HEK293 (cell line): ENCODE measurements around the gene FIP1L1.

Experiments
- CTCF ChIA-PET: fragments of 350-600 bp; formaldehyde crosslinking; extraction: SDS; loops from one replicate; lab custom pipeline; 2021; ENCODE audit warnings: antibody characterized with exemption; lab: Yijun Ruan, JAX
- POLR2A ChIA-PET: fragments of 300-600 bp; formaldehyde crosslinking; extraction: SDS; loops from one replicate; lab custom pipeline; 2020; ENCODE audit warnings: antibody characterized with exemption, inconsistent platforms; lab: Yijun Ruan, JAX
- H3K27ac ChIP-seq: fragments of 200-500 bp; sonication (Bioruptor generic); 2 replicates; pipeline ENCODE4 v1.5.1; 2014; ENCODE audit warnings: low read depth, low read length, control low read depth, inconsistent platforms; ENCODE audit errors: extremely low read depth
- H3K36me3 ChIP-seq, 2 experiments: fragments of 200-500 bp in 1 of 2; sonication (Bioruptor generic) in 1 of 2; 1 replicate in 1 of 2; 2 replicates in 1 of 2; pipeline ENCODE4 v1.5.1; 2014 to 2017; ENCODE audit warnings: inconsistent platforms in 2 of 2, low read length in 2 of 2; ENCODE audit not compliant: control insufficient read depth in 2 of 2, insufficient read depth in 1 of 2
- H3K4me1 ChIP-seq: fragments of 200-500 bp; sonication (Bioruptor generic); 2 replicates; pipeline ENCODE4 v1.5.1; 2014; ENCODE audit warnings: mild to moderate bottlenecking, low read length, inconsistent platforms; ENCODE audit not compliant: control insufficient read depth, insufficient read depth
- H3K4me3 ChIP-seq: 2 replicates; pipeline ENCODE4 v1.5.1; 2011; ENCODE audit warnings: low read depth, mild to moderate bottlenecking, control low read depth, low read length, moderate library complexity
- H3K9me3 ChIP-seq: fragments of 200-500 bp; sonication (Bioruptor generic); 2 replicates; pipeline ENCODE4 v1.5.1; 2014; ENCODE audit warnings: low read depth, low read length, inconsistent platforms; ENCODE audit not compliant: control insufficient read depth, insufficient read depth
- GLIS1 ChIP-seq: fragments of 450-650 bp; formaldehyde crosslinking; IDR thresholded peaks from 2 replicates; pipeline ENCODE4 v1.5.1; 2016; ENCODE audit warnings: missing biosample characterization, missing genetic modification characterization
- MEIS1 ChIP-seq: sonication (generic); formaldehyde crosslinking; IDR thresholded peaks from 2 replicates; pipeline ENCODE4 v1.8.1; 2022; ENCODE audit warnings: missing genetic modification reagents, mild to moderate bottlenecking, borderline replicate concordance
- MZF1 ChIP-seq: fragments of 450-650 bp; formaldehyde crosslinking; IDR thresholded peaks from 2 replicates; pipeline ENCODE4 v1.5.1; 2017; ENCODE audit warnings: missing biosample characterization, missing genetic modification characterization, borderline replicate concordance
- SP3 ChIP-seq: fragments of 450-650 bp; formaldehyde crosslinking; IDR thresholded peaks from 2 replicates; pipeline ENCODE4 v1.5.1; 2016; ENCODE audit warnings: missing biosample characterization, missing genetic modification characterization
- SP7 ChIP-seq: fragments of 450-650 bp; formaldehyde crosslinking; IDR thresholded peaks from 2 replicates; pipeline ENCODE4 v1.5.1; 2016; ENCODE audit warnings: missing biosample characterization, missing genetic modification characterization
- ZBTB7A ChIP-seq: fragments of 450-650 bp; formaldehyde crosslinking; IDR thresholded peaks from 2 replicates; pipeline ENCODE4 v1.5.1; 2016; ENCODE audit warnings: low read depth, missing biosample characterization, missing genetic modification characterization
- ZFP69B ChIP-seq: fragments of 450-650 bp; formaldehyde crosslinking; IDR thresholded peaks from 2 replicates; pipeline ENCODE4 v1.5.1; 2016; ENCODE audit warnings: missing biosample characterization, missing genetic modification characterization
- ZNF184 ChIP-seq: fragments of 450-650 bp; IDR thresholded peaks from 2 replicates; pipeline ENCODE4 v1.5.1; 2018; ENCODE audit warnings: missing biosample characterization, mild to moderate bottlenecking, missing genetic modification characterization
- ZNF514 ChIP-seq: fragments of 450-650 bp; formaldehyde crosslinking; IDR thresholded peaks from 2 replicates; pipeline ENCODE4 v1.5.1; 2016; ENCODE audit warnings: missing biosample characterization, missing genetic modification characterization
- ZNF76 ChIP-seq: fragments of 450-650 bp; formaldehyde crosslinking; IDR thresholded peaks from 2 replicates; pipeline ENCODE4; 2016; ENCODE audit warnings: low read depth, missing biosample characterization, missing genetic modification characterization, borderline replicate concordance
- ZNF785 ChIP-seq: fragments of 450-650 bp; formaldehyde crosslinking; IDR thresholded peaks from 2 replicates; pipeline ENCODE4 v1.5.1; 2016; ENCODE audit warnings: missing biosample characterization, missing genetic modification characterization
- ZSCAN16 ChIP-seq: fragments of 450-650 bp; formaldehyde crosslinking; IDR thresholded peaks from 2 replicates; pipeline ENCODE4 v1.5.1; 2016; ENCODE audit warnings: missing biosample characterization, missing genetic modification characterization
- ZXDB ChIP-seq: fragments of 450-650 bp; formaldehyde crosslinking; IDR thresholded peaks from 2 replicates; pipeline ENCODE4 v1.5.1; 2016; ENCODE audit warnings: missing biosample characterization, missing genetic modification characterization
- TF ChIP-seq, protein P1 (sequence below): fragments of 450-650 bp; formaldehyde crosslinking; conservative IDR thresholded peaks from 2 replicates; pipeline ENCODE4 v1.5.1; 2016; ENCODE audit warnings: low read depth, missing biosample characterization, missing genetic modification characterization
- TF ChIP-seq, protein P2 (sequence below): fragments of 450-650 bp; formaldehyde crosslinking; IDR thresholded peaks from 2 replicates; pipeline ENCODE4 v1.5.1; 2017; ENCODE audit warnings: missing biosample characterization, missing genetic modification characterization
- TF ChIP-seq, protein P3 (sequence below): fragments of 450-650 bp; formaldehyde crosslinking; IDR thresholded peaks from 2 replicates; pipeline ENCODE4 v1.5.1; 2016; ENCODE audit warnings: missing biosample characterization, missing genetic modification characterization
- TF ChIP-seq, protein P4 (sequence below): fragments of 450-650 bp; formaldehyde crosslinking; IDR thresholded peaks from 2 replicates; pipeline ENCODE4 v1.5.1; 2016; ENCODE audit warnings: missing biosample characterization, missing genetic modification characterization
- TF ChIP-seq, protein P5 (sequence below): fragments of 450-650 bp; formaldehyde crosslinking; IDR thresholded peaks from 2 replicates; pipeline ENCODE4 v1.5.1; 2016; ENCODE audit warnings: missing biosample characterization, missing genetic modification characterization
- TF ChIP-seq, protein P6 (sequence below): fragments of 450-650 bp; formaldehyde crosslinking; IDR thresholded peaks from 2 replicates; pipeline ENCODE4 v1.5.1; 2016; ENCODE audit warnings: missing biosample characterization, missing genetic modification characterization
- TF ChIP-seq, protein P7 (sequence below): fragments of 450-650 bp; formaldehyde crosslinking; IDR thresholded peaks from 2 replicates; pipeline ENCODE4 v1.5.1; 2016; ENCODE audit warnings: missing biosample characterization, missing genetic modification characterization
- TF ChIP-seq, protein P8 (sequence below): fragments of 450-650 bp; formaldehyde crosslinking; IDR thresholded peaks from 2 replicates; pipeline ENCODE4 v1.5.1; 2017; ENCODE audit warnings: missing biosample characterization, missing genetic modification characterization

Gene FIP1L1

DNA sequence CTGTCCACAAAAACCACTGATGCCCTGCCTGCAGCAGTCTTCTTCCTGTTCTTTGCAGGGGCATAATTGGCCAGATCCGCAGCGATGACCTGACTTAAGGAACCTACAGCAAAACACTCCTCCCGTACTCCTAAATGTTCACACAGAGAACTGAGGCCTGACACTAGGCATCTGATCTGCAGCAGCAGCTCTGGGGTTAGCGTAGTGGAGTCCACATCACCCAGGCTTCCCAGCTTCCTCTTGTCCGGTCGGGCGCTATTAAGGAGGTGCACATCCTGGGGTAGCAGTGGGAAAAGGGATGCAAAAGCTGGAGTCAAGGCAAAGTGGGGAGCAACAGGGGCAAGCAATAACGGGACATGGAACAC is 12.3 kb upstream of the FIP1L1 start (continued):
- TF ChIP-seq, protein P1, sequence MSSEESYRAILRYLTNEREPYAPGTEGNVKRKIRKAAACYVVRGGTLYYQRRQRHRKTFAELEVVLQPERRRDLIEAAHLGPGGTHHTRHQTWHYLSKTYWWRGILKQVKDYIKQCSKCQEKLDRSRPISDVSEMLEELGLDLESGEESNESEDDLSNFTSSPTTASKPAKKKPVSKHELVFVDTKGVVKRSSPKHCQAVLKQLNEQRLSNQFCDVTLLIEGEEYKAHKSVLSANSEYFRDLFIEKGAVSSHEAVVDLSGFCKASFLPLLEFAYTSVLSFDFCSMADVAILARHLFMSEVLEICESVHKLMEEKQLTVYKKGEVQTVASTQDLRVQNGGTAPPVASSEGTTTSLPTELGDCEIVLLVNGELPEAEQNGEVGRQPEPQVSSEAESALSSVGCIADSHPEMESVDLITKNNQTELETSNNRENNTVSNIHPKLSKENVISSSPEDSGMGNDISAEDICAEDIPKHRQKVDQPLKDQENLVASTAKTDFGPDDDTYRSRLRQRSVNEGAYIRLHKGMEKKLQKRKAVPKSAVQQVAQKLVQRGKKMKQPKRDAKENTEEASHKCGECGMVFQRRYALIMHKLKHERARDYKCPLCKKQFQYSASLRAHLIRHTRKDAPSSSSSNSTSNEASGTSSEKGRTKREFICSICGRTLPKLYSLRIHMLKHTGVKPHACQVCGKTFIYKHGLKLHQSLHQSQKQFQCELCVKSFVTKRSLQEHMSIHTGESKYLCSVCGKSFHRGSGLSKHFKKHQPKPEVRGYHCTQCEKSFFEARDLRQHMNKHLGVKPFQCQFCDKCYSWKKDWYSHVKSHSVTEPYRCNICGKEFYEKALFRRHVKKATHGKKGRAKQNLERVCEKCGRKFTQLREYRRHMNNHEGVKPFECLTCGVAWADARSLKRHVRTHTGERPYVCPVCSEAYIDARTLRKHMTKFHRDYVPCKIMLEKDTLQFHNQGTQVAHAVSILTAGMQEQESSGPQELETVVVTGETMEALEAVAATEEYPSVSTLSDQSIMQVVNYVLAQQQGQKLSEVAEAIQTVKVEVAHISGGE (tag by site-specific recombination), result peak; percentile 93
- TF ChIP-seq ZNF184 (no peak), MEIS1 (CRISPR knock-in tag) (no peak), ZNF514 (tag by site-specific recombination) (no peak), MZF1 (no peak)
- TF ChIP-seq, protein P2, sequence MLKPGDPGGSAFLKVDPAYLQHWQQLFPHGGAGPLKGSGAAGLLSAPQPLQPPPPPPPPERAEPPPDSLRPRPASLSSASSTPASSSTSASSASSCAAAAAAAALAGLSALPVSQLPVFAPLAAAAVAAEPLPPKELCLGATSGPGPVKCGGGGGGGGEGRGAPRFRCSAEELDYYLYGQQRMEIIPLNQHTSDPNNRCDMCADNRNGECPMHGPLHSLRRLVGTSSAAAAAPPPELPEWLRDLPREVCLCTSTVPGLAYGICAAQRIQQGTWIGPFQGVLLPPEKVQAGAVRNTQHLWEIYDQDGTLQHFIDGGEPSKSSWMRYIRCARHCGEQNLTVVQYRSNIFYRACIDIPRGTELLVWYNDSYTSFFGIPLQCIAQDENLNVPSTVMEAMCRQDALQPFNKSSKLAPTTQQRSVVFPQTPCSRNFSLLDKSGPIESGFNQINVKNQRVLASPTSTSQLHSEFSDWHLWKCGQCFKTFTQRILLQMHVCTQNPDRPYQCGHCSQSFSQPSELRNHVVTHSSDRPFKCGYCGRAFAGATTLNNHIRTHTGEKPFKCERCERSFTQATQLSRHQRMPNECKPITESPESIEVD, result no peak
- TF ChIP-seq, protein P3, sequence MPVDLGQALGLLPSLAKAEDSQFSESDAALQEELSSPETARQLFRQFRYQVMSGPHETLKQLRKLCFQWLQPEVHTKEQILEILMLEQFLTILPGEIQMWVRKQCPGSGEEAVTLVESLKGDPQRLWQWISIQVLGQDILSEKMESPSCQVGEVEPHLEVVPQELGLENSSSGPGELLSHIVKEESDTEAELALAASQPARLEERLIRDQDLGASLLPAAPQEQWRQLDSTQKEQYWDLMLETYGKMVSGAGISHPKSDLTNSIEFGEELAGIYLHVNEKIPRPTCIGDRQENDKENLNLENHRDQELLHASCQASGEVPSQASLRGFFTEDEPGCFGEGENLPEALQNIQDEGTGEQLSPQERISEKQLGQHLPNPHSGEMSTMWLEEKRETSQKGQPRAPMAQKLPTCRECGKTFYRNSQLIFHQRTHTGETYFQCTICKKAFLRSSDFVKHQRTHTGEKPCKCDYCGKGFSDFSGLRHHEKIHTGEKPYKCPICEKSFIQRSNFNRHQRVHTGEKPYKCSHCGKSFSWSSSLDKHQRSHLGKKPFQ (tag by site-specific recombination), result no peak

DNA sequence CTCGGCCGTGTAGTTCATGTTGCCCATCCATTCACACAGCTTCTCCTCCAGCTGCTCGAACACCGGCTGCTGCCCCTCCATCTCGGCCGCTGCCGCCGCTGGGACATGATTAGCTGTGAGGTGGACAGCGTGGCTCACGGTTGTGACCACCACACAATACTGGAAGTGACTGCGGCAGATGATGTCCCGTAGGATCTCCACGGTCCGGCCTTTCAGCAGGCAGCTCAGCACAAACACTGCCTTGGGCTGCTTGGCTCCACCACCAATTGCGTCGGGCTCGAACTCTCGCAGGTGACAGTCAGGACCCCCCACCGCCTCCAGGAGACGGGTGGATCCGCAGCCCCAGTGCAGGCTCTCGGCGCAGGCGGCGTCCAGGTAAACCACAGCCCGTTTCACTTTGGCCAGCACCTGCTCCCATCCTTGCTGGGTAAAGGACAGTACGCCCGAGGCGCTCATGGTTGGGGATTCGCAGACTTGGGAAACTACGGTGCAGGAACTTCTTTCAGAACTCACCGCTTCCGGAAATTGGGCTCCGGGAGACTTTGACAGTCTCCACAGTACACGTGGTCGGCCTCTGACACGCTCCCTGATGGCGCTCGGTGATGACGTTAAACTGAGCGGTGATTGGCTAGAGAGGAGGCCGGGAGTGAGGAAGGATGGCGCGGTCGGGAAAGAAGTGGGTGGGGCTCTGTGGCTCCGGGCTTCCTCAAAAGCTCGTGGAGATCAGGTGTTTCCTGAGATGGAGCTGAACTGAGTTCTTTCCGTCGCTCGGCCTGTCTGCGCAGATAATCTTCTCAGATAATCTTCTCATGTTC is 11.7 kb upstream of the FIP1L1 start, which contains the start of gene SCFD2:
Gene SCFD2 (minus strand): TSS at position 576 of the 815 bp plus-strand sequence.
- Histone ChIP-seq H3K4me1 (no peaks in the 10 kb centered on the region), H3K36me3 (no peaks in the 10 kb centered on the region), H3K4me3 (peak within 1 kb of the TSS; percentile 57), H3K9me3 (no peaks in the 10 kb centered on the region), H3K27ac (no peak within 1 kb of the TSS; the same call in 1 of the 2 replicates)
- CTCF ChIA-PET, result no interaction called here
- POLR2A ChIA-PET, result no interaction called here
- TF ChIP-seq, protein P4, sequence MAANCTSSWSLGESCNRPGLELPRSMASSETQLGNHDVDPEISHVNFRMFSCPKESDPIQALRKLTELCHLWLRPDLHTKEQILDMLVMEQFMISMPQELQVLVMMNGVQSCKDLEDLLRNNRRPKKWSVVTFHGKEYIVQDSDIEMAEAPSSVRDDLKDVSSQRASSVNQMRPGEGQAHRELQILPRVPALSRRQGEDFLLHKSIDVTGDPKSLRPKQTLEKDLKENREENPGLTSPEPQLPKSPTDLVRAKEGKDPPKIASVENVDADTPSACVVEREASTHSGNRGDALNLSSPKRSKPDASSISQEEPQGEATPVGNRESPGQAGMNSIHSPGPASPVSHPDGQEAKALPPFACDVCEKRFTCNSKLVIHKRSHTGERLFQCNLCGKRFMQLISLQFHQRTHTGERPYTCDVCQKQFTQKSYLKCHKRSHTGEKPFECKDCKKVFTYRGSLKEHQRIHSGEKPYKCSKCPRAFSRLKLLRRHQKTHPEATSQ (tag by site-specific recombination), result no peak
- TF ChIP-seq SP7 (tag by site-specific recombination), result peak; percentile 24; the same call in 1 of the 2 replicates
- TF ChIP-seq, protein P5, sequence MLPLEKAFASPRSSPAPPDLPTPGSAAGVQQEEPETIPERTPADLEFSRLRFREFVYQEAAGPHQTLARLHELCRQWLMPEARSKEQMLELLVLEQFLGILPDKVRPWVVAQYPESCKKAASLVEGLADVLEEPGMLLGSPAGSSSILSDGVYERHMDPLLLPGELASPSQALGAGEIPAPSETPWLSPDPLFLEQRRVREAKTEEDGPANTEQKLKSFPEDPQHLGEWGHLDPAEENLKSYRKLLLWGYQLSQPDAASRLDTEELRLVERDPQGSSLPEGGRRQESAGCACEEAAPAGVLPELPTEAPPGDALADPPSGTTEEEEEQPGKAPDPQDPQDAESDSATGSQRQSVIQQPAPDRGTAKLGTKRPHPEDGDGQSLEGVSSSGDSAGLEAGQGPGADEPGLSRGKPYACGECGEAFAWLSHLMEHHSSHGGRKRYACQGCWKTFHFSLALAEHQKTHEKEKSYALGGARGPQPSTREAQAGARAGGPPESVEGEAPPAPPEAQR (tag by site-specific recombination), result no peak
- TF ChIP-seq, protein P6, sequence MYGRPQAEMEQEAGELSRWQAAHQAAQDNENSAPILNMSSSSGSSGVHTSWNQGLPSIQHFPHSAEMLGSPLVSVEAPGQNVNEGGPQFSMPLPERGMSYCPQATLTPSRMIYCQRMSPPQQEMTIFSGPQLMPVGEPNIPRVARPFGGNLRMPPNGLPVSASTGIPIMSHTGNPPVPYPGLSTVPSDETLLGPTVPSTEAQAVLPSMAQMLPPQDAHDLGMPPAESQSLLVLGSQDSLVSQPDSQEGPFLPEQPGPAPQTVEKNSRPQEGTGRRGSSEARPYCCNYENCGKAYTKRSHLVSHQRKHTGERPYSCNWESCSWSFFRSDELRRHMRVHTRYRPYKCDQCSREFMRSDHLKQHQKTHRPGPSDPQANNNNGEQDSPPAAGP (tag by site-specific recombination), result no peak
- no peak for TF ChIP-seq ZSCAN16
- TF ChIP-seq, protein P7, sequence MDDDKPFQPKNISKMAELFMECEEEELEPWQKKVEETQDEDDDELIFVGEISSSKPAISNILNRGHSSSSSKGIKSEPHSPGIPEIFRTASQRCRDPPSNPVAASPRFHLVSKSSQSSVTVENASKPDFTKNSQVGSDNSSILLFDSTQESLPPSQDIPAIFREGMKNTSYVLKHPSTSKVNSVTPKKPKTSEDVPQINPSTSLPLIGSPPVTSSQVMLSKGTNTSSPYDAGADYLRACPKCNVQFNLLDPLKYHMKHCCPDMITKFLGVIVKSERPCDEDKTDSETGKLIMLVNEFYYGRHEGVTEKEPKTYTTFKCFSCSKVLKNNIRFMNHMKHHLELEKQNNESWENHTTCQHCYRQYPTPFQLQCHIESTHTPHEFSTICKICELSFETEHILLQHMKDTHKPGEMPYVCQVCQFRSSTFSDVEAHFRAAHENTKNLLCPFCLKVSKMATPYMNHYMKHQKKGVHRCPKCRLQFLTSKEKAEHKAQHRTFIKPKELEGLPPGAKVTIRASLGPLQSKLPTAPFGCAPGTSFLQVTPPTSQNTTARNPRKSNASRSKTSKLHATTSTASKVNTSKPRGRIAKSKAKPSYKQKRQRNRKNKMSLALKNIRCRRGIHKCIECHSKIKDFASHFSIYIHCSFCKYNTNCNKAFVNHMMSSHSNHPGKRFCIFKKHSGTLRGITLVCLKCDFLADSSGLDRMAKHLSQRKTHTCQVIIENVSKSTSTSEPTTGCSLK, result no peak
- no peak for TF ChIP-seq ZFP69B (tag by site-specific recombination)
- TF ChIP-seq SP3 (tag by site-specific recombination), result peak; percentile 58
- TF ChIP-seq GLIS1 (tag by site-specific recombination), result peak; percentile 63
- TF ChIP-seq ZBTB7A, result no peak
- TF ChIP-seq ZXDB (tag by site-specific recombination), result peak; percentile 55; the same call in 1 of the 2 replicates
- TF ChIP-seq, protein P8, sequence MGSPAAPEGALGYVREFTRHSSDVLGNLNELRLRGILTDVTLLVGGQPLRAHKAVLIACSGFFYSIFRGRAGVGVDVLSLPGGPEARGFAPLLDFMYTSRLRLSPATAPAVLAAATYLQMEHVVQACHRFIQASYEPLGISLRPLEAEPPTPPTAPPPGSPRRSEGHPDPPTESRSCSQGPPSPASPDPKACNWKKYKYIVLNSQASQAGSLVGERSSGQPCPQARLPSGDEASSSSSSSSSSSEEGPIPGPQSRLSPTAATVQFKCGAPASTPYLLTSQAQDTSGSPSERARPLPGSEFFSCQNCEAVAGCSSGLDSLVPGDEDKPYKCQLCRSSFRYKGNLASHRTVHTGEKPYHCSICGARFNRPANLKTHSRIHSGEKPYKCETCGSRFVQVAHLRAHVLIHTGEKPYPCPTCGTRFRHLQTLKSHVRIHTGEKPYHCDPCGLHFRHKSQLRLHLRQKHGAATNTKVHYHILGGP, result peak; percentile 55; the same call in 1 of the 2 replicates
- TF ChIP-seq ZNF785, result no peak
- TF ChIP-seq ZNF76 (tag by site-specific recombination), result peak; percentile 48
